Activated CD8-positive, alpha-beta memory T cell treated with anti-CD3 and anti-CD28 coated beads for 48 hours (primary cell): ENCODE results near the gene SLC19A1.

ENCODE experiments used
- DNase-seq, 3 experiments: peaks; one replicate each; pipeline ENCODE4 v3.0.0-alpha.2; 2020; ENCODE audit warnings: low read depth in 2 of 3, low spot score in 2 of 3

The SLC19A1 gene

DNA sequence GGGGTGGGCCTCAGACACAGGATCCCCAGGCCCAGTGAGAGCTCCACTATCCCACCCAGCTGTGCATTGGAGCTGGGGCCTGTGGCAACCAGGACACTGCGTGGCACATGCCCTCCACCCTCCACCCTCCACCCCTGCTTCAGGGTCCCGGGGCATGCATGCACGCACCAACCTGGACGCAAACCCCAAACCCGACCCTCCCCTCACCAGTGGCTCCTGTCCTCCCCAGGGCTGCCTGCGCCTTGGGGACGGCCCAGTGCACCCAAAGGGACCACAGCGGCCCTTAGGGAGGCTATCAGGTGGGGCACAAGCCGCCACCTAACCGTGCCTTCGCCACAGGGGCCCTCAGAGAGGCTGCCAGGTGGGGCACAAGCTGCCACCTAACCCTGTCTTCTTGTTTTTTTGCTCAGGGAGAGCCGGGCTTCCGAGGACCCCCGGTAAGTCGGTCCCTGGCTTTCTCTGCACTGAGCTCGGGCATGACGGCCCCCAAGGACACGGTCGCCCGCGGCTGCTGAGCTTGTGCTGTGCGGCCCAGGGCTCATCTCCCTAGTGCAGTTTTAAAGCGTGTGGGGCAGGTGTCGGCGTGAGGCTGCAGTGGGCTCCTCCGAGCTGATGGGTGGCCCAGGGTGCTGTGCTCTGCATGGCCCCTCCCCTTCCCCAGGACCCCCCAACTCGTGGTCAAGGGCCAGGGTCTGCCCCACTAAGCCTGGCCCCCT lies 47.9 kb downstream of the SLC19A1 start:
- no peak for DNase-seq

GRCh38 chr21:45493401-45494001 lies 48.7 kb downstream of the SLC19A1 start:
- no peak for DNase-seq

- no peak for DNase-seq
Measured at GRCh38 chr21:45492765-45493164, 49.5 kb downstream of the SLC19A1 start.

DNA sequence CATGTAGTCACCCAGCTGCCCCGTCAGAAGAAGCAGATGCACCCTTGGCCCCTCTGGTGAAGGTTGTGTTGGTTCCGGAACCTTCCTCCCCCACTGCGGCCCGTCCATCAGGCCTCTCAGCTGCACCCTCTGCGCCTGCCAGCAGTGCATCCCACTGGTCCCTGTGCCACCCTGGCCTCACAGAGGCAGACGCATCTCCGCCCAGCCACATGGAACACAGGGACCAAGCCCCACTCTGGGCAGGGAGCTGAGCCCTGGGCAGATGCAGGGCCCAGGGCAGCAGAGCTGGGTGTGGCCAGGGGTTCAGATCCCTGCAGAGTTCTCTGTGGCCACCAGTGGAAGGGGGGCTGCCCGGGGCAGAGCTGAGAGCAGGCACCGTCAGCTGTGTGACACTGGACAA lies 50.6 kb downstream of the SLC19A1 start:
- DNase-seq = no peak

GRCh38 chr21:45491056-45491455 lies 51.2 kb downstream of the SLC19A1 start:
- DNase-seq = no peak

GRCh38 chr21:45490049-45490731 lies 52.0 kb downstream of the SLC19A1 start:
- no peak for DNase-seq

DNA sequence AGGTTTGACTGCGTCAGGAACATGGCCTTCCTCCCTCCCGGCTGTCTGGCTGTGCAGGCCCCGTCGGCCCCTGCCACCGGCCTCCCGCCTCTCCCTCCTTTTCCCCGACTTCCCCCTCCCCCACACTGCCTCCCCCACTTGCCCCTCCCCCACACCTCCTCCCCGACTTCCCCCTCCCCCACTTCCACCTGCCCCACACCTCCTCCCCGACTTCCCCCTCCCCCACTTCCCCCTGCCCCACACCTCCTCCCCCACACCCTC lies 52.6 kb downstream of the SLC19A1 start:
- DNase-seq = no peak

DNA sequence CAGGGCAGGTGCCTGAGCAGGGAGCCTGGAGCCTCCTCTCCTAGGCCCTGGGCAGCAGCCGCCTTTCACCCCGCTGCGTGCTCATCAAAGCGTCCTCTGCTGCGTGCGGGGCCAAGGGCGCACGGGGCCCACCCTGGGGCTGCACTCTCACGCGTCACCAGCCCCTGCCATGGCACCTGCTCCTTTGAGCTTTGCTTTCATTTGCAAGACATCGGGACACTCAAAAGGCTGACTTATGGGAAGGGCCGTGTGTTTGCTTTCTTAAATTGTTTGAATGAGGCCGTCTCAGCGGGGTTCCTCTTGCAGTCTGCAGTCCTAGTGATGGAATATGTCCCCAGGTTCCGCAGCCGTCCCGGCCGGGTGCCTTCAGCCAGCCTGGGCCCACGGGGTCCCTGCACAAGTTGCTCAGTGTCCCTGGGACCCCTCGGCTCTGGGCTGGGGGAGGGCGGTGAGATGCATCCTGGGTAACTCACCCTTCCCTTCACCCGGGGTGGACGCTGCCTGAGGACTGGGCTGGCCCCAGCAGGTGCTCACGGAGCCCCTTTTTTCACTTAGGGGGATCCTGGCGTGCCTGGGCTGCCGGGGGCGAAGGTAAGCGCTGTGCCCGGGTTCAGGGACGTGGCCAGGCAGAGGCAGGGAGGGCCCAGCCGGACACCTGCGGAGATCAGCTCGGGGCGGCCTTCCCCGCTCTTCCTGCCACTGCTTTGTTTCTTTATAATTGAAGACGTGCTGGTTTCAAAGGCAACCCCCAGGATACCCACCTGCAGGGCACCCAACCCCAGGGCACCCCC lies 53.1 kb downstream of the SLC19A1 start:
- no peak for DNase-seq

- DNase-seq = no peak
Measured at GRCh38 chr21:45487891-45488600, 54.2 kb downstream of the SLC19A1 start.

GRCh38 chr21:45487161-45487806 lies 55.0 kb downstream of the SLC19A1 start:
- DNase-seq = no peak

DNA sequence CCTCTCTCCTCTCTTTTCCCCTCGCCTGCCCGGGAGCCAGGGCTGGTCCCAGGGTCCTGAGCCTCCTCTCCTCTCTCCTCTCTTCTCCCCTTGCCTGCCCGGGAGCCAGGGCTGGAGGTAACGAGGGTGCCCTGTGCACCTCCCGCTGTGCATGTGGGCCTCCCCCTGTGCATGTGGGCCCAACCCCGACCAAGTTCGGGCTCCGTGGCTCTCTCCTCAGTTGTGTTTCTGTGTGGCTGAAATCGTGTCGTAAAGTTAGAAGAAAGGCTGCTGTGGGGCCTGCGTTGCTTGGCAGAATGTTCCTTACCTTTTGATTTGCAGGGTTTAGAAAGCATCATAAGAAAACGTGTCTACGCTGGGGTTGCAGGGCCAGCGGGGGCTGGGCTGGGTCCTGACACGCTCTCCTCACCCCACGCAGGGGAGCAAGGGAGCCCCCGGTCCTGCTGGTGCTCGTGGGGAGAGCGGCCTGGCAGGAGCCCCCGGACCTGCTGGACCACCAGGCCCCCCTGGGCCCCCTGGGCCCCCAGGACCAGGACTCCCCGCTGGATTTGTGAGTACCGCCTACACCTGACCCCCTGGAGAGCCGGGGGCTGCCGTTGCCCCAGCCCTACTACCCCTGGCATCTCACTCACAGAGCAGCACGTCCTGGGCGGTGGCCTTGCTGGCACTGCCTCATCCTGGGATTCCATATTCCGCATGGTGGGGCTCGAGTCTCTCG lies 55.6 kb downstream of the SLC19A1 start:
- no peak for DNase-seq

DNA sequence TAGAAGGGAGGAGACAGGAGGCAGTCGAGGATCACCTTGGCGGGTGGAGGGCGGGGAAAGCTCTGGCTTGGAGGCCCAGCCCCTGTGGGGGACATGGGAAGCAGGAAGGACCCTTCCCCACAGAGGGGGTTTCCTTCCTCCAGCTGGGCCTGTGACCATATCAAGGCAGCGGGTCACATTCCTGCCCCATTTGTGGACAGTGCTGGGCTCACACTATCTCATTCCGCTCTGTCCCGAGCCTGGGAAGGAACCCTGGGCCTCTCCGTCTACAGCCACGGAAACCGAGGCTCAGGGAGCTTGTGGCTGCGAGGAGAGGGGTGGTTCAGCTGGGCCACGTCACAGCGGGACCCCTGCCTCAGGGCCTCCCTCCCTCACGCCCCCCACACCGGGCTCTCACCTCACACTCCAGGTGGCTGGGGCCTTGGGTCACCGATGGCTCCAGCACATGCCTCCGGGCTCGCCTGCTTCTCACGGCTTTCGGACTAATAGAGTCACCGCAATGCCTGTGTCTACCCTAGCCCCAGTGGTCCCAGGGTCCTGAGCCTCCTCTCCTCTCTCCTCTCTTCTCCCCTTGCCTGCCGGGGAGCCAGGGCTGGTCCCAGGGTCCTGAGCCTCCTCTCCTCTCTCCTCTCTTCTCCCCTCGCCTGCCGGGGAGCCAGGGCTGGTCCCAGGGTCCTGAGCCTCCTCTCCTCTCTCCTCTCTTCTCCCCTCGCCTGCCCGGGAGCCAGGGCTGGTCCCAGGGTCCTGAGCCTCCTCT lies 56.4 kb downstream of the SLC19A1 start:
- no peak for DNase-seq

DNA sequence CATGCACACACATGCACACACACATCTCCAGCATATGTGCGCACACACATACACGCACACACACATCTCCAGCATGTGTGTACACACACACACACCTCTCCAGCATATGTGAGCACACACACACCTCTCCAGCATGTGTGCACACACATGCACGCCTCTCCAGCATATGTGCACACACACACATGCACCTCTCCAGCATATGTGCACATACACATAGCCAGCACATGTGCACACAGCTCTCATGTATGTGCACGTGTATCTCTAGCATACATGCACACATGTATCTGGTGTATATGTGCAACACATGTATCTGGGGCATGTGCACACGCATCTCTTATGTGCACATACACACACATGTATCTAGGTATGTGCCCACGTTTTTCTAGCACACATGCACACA lies 57.9 kb downstream of the SLC19A1 start:
- DNase-seq = no peak

- no peak for DNase-seq
Measured at GRCh38 chr21:45482899-45483821, 59.1 kb downstream of the SLC19A1 start.

GRCh38 chr21:45481977-45482898 lies 60.0 kb downstream of the SLC19A1 start:
- no peak for DNase-seq

- DNase-seq = no peak
Measured at GRCh38 chr21:45481566-45481965, 60.7 kb downstream of the SLC19A1 start.
